HG02623 (cell line): ENCODE data around the gene PAMR1.

Experiments used
- ATAC-seq: cut with Tn5 transposase; IDR thresholded peaks from one replicate; pipeline ENCODE4 v1.9.1; 2021; ENCODE audit warnings: moderate library complexity; ENCODE audit not compliant: unreplicated experiment

Gene PAMR1

DNA sequence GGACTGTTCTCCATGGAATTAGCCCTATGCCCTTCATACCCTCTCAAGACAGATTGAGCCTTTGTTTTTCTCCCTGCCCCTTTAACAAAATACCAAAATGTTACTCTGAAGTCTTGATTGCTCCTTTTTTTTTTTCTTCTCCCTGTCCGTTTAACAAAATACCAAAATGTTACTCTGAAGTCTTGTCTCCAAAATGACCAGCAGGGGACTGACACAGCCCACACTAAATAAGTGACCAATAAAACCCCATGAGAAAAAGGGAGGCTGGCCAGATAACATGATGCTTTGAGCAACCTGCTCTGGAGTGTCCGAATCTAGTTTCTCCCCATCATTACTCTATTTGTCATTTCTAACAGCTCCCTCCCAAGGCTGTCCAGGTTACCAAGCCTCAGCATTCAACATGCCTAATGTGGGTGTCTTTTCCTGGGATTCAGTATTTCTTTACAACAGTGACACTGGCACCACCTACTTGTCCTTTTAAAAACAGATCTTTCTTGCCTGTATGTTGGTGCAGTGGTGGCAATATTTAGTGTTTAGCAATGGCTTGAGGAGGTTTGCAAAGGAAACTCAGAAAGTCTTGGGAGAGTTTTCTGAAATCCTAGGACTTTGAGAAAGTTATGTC is 63.4 kb downstream of the PAMR1 start:
- no peak for ATAC-seq

DNA sequence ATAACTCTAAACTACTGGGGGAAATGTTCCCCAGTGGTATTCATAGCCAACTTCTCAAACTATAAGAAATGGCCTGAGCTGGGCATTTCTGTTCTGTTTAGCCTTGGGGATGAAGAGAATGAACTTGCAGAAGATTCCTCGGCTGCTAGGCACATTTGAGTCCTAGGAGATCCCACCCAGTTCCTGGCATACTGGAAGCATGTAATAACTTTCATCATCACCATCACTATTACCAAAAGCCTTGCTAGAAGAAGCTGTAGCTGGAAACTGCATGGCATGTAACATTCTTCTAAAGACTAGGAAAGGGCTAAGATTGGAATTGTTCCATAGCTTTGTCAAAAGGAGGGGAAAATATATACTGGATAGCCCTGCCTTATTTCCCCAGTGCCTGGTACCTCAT is 65.9 kb downstream of the PAMR1 start:
- ATAC-seq, result no peak

DNA sequence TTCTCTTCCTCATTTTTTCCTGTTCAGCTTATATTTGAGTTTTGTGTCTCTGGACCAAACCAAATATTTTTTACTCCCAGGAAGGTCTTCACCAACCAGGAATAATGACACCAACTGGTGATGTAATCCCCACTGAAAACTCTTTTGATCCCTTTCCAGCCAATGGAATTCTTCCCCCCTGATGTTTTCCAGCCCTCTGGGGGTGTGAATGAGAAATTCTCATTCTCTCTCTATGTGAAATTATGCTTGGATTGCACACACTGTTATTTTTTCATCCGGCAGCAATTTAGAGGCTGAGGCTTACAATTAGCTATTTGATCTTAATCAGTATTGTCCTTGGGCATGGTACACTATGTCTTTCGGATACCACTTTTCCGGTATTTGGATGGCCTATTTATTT is 66.6 kb downstream of the PAMR1 start:
- ATAC-seq, result no peak

DNA sequence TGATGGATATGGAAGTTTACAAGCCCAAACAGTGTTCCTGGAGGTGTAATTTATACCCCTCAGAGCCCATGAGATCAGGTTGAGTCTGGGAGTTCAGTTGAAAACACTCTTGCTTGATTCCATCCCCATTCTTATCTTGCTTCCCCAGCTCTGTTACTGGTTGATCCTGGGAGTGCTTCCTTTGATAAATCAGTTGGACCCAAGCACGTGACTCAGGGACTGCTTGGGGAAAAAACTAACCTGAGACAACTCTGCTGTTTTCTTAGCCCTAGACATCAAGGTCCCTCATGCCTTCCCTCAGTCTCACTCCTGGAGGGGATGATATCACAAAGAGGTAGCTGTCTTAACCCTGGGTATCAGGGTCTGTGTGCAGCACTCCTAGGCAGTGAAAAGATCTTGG is 71.1 kb downstream of the PAMR1 start:
- no peak for ATAC-seq

DNA sequence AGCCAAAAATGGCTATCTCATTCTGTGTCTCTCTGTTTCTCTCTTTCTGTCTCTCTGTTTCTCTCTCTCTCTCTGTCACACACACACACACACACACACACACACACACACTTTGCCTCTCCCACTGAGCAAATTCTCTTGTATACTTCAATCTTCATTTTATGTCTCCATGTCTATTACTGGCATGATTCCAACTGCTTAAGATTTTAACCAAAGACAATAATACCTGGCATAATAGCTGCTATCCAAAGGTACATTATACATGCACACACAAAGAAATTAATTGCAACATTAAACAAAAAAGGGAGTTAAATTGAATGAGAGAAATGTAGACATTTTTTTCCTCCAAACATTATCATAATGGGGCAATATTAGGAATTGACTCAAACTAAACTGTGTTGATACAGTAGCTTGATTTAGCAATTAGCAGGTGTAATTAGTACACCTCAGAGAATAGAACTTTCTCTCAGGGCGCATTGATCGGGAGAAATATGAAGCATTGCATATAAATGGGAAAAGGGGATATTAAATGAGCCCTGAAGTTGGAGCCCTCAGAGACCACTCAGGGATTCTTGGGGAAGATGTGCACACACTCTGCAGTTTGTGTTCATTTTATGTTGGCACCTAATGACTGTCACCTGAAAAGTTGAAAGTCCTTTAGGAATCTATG is 88.7 kb downstream of the PAMR1 start:
- no peak for ATAC-seq

DNA sequence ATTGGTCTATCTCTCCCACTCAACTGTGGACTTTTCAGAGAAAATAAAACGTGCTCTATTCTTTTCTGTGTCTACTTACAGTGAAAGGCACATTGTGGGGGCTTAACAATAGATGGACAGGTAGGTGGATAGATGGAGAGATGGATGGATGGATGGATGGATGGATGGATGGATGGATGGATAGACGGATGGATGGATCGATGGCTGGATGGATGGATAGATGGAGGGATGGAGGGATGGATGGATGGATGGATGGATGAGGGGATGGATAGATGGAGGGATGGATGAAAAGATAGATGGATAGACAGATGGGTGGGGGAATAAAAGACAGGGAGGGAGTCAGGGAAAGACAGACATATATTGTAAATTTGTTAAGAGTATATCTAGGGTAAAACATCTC is 91.8 kb downstream of the PAMR1 start:
- ATAC-seq, result no peak

DNA sequence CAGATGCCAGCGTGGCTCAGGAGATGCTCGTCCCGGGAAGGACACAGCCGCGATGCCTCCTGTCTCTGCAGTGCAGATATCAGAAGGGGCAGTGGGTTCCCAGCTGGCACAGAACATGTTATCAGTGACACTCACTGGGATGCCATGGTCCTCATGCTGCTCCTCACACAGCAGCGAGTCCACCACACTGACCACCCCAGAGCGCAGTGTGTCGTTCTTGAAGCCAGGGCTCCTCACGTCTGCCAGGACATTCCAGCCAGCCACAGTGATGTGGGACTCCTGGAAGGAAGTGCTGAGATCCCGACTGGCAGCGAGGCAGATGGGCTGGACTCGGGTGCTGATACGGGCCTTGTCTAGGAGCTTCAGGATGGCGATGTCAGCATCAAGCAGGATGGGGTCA is 93.0 kb downstream of the PAMR1 start:
- no peak for ATAC-seq

DNA sequence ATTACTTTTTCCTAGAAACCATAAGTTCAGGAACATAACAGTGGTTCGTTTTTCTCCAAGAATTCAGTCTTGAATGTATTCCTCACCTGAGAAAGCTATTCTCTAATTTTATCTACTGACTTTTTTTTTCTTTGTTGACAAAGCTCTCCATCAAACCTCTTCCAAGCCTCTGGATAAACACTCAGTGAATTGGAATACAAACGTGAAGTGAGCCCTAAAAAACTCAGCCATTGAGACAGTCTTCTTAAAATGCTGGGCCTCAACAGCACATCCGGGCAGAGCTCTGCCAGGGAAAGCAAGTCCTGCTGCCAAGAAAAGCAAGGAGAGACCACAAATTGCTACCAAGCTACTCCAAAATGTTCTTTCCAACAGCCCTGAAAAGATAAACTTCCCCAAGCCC is 98.3 kb downstream of the PAMR1 start:
- ATAC-seq, result no peak

DNA sequence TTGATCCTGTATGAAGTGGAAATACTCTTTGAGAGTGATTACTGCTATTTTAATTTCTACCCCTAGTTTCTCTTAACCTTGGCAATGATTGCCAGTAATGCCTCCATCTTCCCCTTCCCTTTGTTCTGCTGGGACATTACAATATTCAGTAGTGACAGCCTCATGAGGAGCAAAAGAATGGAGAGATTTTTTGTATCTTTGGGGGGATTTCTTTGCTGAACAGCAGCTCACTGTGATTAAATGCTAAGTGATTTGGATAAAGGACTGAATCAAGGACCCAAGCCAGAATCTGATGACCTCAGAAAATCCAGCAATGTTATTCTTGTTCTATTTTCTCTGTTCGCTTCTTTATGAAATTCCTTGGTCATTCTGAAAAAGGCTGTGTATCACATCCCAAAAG is 99.1 kb downstream of the PAMR1 start:
- no peak for ATAC-seq

DNA sequence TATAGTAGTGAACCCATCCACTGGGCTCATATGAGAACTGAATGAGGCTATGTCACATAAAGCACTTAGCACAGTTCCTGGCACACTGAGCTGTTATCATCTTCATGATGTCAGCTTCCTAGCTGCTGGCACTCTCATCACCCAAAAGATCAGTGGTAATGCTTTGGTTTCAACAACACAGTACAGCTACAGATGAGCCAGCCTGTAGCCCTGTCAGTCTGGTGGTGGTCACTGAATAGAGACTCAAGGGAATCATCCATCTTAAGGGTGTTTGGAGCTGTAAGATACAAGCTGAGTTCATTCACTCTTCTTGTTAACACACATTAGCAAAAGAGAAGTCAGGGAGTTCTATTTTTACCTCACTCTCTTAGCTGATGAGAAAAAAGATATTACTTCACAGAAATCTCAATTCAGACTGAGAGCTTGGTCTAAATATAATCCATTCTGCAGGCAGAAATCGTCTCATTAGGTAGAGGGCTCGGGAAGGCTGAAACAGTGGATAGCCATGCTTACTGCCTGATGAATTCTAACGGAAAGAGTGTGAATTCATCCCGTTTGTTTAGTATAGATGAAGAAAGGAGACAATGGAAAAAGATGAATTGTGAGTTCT is 99.7 kb downstream of the PAMR1 start:
- ATAC-seq, result no peak

DNA sequence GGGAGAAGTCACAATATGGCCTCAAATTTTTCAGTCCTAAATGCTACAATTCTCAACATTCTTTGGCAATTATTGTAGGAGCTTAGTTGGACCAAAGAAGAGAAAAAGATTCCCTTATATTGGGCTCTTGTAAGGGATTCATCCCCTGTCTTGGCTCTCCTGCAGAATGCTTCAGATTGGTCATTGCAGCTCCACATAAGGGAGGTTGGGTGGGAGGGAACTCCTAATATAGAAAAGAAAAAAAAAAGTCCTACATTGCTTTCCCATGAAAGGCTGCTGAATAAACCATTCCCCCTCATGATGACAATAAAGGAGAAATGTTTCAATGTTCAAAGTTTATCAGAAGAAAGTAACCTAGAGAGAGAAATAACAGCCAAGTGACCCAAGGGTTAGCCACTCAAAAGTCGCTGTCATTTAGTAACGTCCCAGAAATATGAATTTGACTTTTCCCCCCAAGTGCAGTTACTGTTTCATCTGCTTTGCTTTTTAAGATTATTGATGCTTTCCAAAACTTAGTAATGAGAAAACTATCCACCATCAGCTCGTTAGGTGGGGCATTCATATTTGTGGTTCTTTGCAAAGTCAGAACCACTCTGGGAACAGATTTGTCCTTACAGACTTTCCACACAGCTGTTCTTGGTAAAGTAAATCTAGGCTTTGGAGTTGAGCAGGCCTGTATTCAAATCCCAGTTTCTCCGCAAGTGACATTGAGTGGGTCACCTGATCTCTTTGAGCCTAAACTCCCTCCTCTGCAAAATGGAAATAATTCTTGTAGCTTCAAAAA is 101.1 kb downstream of the PAMR1 start:
- no peak for ATAC-seq

DNA sequence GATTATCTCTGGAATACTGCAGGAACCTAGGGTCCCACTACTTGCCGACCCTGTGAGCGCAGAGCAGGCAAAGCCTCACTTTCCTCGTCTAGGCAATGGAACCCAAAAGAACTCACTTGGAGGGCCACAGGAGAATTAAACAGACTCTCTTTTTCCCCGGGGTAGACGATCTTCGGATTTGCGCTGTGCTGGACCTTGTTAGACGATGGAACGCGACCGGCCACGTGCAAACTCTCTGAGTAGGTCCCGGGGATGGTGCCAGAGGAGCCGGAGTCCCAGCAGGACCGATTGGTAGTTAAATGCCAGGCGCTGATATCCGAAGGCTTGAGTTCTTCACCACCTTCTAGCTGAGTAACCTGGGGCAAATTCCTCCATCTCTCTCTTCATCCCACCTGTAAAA is 105.0 kb downstream of the PAMR1 start:
- no peak for ATAC-seq

DNA sequence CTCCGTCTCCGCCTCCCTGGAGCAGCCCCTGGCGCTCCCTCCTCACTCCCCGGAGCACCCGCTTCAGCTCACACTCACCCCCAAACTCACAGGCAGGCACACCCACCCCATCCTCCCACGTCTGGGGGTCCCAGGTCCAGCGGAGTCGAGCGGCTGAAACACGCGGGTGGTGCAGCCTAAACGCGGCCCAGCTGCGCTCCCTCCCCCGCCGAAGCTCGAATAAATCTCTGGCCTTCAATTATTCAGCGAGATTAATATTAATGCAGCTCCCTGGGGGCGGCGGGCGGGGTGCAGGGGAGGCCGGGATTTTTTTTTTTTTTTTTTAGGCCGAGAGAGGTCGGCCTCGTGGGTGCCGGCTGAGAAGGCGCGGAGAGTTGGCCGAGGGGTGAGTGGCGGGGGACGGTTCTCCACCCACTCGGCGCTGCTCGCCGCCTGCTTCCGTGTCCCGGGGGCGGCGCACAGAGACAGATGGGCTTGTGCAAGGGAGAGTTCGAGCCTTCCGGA is 105.5 kb downstream of the PAMR1 start:
- no peak for ATAC-seq

DNA sequence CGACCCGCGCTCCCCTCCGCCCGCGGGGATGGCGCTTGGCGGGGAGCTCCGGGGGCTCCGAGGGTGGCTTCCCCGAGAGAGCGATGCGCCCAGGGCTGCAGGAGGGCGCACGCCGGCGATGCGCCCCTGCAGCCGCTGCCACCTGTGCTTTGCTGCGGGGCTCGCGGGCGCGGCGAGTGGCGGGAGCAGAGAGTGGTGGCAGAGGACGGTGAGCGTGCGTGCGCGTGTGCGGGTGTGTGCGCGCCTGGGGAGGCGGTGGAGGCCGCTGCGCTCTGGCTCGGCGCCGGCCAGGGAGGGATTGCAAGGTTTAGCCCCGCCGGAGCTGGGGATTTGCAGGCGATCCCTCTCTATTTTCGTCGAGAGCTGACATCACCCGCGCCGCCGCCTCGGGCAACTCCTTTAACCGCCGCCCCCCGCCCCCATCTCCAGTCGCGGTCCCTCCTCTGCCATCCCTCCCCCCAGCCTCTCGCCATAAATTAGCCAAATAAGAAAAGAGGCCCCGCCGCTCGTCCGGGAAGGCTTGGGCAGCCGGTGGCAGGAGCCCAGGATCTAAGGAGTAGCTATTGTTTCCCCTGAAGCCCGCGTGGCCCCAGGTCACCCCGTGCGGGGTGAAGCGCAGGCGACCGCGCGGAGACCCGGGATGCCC is 106.1 kb downstream of the PAMR1 start, which contains the start of gene SLC1A2:
TSS of gene SLC1A2 (minus strand) at position 375 of the 646 bp plus-strand sequence. CDS start 592 bp downstream, outside the sequence.
- no peak for ATAC-seq

DNA sequence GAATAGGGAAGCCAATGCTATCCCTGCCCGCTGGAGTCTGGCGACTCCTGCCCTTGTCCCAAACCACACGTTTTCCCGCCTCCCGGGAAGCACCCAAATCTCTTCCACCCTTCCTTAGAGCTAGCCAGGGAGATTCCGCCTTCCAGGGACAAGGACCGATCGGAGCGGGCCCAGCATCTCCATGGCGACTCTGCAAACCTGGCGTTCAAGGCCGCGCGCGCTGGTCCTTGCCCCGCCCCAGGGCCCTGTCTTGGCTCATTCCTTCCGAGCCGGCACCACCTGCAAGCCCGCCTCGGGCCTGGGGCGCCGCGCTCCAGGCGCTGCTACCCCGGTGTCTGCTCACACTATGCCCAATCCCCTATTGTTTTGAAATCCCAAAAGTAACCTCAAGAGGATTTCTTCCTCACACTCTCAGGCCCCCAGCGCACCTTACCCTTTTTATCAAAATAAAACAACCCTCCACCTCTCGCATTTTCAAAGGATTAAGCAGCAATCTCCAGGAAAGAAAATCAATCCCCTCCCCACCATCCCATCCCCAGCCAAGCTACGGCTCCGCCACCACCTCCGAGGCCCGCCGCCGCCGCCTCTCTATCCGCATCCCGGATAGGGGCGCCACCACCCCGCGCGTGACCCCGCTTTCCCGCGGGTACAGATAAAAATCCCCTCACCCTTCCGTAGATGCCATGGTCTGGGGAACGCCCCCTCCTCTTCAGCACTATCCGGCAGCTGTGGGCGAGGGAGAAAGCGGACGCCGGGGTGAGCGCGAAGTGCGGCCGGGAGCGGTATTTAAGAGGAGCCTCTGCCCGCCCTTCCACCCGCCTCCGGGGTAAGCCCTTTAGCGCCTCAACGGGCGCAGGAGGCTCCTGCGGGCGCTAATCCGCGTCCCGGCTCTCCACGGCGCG is 106.9 kb downstream of the PAMR1 start:
- no peak for ATAC-seq

DNA sequence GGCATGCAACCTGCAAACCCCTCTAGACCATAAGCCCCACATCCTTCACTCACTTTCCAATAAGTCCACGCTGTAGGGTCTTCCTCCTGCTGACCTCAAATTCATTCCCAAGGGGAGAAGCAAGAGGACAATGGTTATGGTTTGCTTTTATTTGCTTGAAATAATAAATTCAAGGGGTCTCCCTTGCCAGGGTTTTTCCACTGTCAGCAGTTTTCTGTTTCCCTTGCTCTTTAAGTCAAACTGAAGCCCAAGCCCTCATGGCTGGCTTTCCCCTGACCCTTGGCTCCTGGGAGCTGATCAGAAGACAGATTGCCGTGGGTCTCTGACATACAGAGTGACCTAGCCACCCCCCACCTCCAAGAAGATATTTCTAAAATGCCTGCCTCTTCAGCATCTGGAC is 109.9 kb downstream of the PAMR1 start:
- no peak for ATAC-seq

DNA sequence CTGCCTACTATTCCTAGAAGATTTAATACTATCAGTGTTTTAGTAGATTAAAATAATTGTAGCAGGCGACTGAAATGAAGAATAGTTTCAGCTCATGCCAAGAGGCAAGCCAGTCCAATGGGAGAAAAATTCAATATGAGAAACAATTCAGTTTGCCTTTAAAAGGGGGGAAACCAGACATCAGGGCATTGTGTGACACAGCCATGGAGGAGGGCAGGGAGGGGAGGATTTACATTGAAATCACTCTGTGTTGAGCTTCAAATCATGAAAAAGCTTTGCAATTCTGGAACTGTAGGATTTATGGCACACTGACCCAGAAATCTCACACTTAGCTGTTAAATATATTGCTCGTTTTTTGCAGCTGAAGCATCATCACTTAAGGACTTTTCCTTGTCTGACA is 110.6 kb downstream of the PAMR1 start:
- no peak for ATAC-seq

DNA sequence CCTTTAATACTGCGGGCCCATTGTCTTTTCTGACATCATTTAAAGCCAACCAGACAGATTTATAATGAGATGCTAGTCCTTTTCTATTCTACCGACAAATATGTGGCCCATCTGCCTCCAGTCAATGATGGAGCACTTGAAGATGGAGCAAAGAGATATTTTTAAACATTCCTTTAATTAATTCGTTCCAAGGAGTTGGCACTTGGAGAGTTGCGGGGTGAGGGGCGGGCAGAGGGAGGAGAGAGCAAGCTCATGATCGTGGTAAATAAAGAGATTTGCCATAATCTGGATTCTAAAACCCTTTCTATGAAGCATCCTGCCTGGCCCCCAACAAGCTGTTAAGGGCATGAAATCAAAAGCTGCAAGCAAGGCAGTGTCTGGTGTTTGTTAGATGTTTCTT is 111.1 kb downstream of the PAMR1 start:
- no peak for ATAC-seq

DNA sequence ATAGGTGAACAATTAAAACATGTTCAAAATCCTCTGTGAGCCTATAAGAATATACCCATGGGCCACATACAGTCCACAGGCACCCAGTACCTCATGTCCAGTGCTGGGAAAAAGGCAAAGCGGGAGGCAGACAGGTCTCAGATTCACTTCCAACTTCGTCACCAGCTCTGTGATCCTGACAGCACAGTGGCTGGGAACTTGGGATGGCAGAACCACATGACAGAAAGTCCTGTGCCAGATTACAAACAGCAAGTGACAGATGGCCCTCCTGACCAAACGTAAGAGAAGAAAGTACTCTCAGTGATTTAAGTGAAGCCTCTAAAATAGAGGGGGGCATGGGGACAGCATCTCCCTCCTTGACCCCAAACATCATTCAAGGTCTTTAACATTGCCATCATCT is 111.8 kb downstream of the PAMR1 start:
- ATAC-seq, result no peak

DNA sequence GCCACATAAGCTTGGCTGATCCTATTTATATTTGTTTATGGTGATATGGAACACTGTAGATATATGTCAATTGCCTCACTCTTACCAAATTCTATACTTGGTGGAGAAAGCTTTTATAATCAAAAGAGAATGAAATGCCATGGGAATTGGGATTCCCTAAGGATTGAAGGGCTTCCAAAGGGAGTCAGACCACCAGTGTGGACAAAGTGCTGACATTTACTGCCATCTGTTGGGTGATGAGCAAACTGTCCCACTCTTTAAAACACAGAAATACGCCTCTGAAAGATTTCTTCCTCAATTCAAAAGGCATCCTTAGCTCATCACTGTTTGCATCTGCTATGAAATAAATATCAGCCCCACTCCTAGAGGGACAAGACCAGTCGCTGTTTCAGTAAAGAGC is 113.1 kb downstream of the PAMR1 start:
- ATAC-seq, result no peak
